Measurements from ENCODE around the gene OR9Q1. TPM values are rescaled to one million over a fixed set of nuclear protein-coding genes. Genes with fewer than 3 reads are reported as not detected.

The OR9Q1 gene
- total and polyA plus RNA-seq, 4 donors, result not detected

DNA sequence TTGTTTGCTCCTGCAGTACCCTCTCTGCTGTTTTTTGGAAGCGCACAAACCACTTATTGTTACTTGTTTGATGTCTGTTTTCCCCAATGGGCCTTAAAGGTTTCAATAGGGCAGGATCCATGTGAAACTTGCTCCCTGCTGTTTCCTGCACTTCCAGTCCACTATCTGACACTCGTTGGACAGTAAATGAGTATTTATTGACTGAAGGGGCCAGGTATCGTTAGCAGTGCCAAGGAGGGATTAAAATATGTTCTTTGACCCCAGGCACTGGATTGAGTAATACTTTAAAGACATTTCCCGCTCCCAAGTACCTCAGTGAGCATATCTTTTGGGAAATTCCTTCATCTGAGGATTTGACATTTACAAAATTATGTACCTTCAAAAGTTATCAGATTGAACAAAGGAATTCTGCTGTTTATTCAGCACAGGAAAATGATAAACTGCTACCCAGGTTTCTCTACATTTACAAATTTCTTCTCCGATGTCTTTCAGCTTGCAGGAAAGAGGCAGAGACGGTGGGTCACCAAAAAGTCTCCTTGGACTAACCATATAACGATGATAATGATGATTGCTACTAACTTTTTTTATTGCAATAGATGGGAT, 141.9 kb downstream of the OR9Q1 start:
- H3K27ac ChIP-seq (ENCODE audit: low read depth in 1 of 2, low read length in 2 of 2), result no peak overlapping the region
- H3K4me1 ChIP-seq (ENCODE audit: control insufficient read depth in 4 of 4, insufficient read depth in 4 of 4, low read length in 3 of 4), result no peaks in the 10 kb centered on the region
- no peaks in the 10 kb centered on the region for H3K36me3 ChIP-seq (ENCODE audit: control insufficient read depth in 4 of 4, insufficient read depth in 3 of 4, low read depth in 1 of 4, low read length in 3 of 4)
- no peak overlapping the region for H3K9ac ChIP-seq (ENCODE audit: low read depth in 1 of 2, low read length in 2 of 2)
- TF ChIP-seq FOXA1 (IDR thresholded peaks at IDR 0.05) (no peak), EGR1 (IDR thresholded peaks at IDR 0.05; ENCODE audit: low read depth in 2 of 2) (no peak), TAF1 (conservative IDR thresholded peaks at IDR 0.05) (no peak), HNF4A (conservative IDR thresholded peaks at IDR 0.05) (no peak), NR2F2 (IDR thresholded peaks at IDR 0.05) (no peak)
- no peaks in the 10 kb centered on the region for H3K9me3 ChIP-seq (ENCODE audit: control insufficient read depth in 4 of 4, low read length in 3 of 4)
- H3K4me3 ChIP-seq (ENCODE audit: low read depth in 1 of 3, low read length in 3 of 3), result no peak overlapping the region
- peaks cover 0 to 6% (median 2%) of the 10 kb centered on the region in 4 donors for H3K27me3 ChIP-seq (ENCODE audit: control insufficient read depth in 4 of 4, insufficient read depth in 4 of 4, low read length in 3 of 4)
- WGBS, result 58% methylated on average over 7 of the region's 7 CpGs
- no peak for DNase-seq (ENCODE audit: low spot score)

DNA sequence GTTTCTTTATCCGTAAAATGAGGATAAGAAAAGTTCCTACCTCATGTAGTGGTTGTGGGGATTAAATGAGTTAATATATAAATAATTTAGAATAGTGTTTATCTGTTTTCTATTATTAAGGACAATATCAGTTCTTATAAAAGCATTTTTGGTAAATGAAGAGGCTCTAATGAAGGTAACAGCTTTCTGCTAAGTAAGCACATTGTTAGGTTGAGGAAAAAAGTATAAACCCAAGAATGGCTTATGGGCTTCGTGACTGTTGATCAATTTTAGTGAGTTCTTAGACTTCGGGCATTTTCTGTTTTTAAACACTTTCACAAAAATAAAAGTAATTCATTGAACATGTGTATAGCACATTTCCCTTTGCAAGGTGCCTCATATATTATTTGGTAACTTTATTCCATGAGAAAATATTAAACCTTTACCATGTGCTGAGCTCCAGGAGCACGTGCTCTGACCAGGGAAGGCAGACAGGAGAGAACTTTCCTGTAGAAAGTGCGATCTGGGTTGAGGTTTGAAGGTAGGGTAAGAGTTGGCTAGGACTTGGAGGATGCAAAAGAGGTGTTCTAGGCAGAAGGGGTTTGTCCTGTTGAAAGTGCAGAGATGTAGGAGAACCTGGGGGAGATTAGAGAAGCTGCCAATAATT, 153.9 kb downstream of the OR9Q1 start:
- DNase-seq (ENCODE audit: low spot score), result no peak
- Histone ChIP-seq H3K27ac (ENCODE audit: low read depth in 1 of 2, low read length in 2 of 2) (no peak overlapping the region), H3K4me3 (ENCODE audit: low read depth in 1 of 3, low read length in 3 of 3) (no peak overlapping the region), H3K27me3 (ENCODE audit: control insufficient read depth in 4 of 4, insufficient read depth in 4 of 4, low read length in 3 of 4) (peaks cover 0 to 4% (median 0%) of the 10 kb centered on the region in 4 donors), H3K36me3 (ENCODE audit: control insufficient read depth in 4 of 4, insufficient read depth in 3 of 4, low read depth in 1 of 4, low read length in 3 of 4) (no peaks in the 10 kb centered on the region), H3K4me1 (ENCODE audit: control insufficient read depth in 4 of 4, insufficient read depth in 4 of 4, low read length in 3 of 4) (no peaks in the 10 kb centered on the region), H3K9ac (ENCODE audit: low read depth in 1 of 2, low read length in 2 of 2) (no peak overlapping the region), H3K9me3 (ENCODE audit: control insufficient read depth in 4 of 4, low read length in 3 of 4) (no peaks in the 10 kb centered on the region)
- WGBS, result 66% methylated on average over 5 of the region's 5 CpGs
- TF ChIP-seq TAF1 (conservative IDR thresholded peaks at IDR 0.05) (no peak), RAD21 (IDR thresholded peaks at IDR 0.05) (no peak), SP1 (IDR thresholded peaks at IDR 0.05) (no peak), GABPA (IDR thresholded peaks at IDR 0.05 in 1 of 2, conservative IDR thresholded peaks at IDR 0.05 in 1 of 2) (no peak), EGR1 (IDR thresholded peaks at IDR 0.05; ENCODE audit: low read depth in 2 of 2) (no peak), RXRA (IDR thresholded peaks at IDR 0.05) (no peak), FOXA2 (IDR thresholded peaks at IDR 0.05) (no peak), HNF4A (conservative IDR thresholded peaks at IDR 0.05) (no peak), JUND (IDR thresholded peaks at IDR 0.05) (no peak), HNF4G (IDR thresholded peaks at IDR 0.05) (no peak), FOXA1 (IDR thresholded peaks at IDR 0.05) (no peak), YY1 (IDR thresholded peaks at IDR 0.05) (no peak), NR2F2 (IDR thresholded peaks at IDR 0.05) (no peak)
- TF ChIP-seq, protein P1, sequence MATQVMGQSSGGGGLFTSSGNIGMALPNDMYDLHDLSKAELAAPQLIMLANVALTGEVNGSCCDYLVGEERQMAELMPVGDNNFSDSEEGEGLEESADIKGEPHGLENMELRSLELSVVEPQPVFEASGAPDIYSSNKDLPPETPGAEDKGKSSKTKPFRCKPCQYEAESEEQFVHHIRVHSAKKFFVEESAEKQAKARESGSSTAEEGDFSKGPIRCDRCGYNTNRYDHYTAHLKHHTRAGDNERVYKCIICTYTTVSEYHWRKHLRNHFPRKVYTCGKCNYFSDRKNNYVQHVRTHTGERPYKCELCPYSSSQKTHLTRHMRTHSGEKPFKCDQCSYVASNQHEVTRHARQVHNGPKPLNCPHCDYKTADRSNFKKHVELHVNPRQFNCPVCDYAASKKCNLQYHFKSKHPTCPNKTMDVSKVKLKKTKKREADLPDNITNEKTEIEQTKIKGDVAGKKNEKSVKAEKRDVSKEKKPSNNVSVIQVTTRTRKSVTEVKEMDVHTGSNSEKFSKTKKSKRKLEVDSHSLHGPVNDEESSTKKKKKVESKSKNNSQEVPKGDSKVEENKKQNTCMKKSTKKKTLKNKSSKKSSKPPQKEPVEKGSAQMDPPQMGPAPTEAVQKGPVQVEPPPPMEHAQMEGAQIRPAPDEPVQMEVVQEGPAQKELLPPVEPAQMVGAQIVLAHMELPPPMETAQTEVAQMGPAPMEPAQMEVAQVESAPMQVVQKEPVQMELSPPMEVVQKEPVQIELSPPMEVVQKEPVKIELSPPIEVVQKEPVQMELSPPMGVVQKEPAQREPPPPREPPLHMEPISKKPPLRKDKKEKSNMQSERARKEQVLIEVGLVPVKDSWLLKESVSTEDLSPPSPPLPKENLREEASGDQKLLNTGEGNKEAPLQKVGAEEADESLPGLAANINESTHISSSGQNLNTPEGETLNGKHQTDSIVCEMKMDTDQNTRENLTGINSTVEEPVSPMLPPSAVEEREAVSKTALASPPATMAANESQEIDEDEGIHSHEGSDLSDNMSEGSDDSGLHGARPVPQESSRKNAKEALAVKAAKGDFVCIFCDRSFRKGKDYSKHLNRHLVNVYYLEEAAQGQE (IDR thresholded peaks at IDR 0.05), result no peak
- TF ChIP-seq, protein P2, sequence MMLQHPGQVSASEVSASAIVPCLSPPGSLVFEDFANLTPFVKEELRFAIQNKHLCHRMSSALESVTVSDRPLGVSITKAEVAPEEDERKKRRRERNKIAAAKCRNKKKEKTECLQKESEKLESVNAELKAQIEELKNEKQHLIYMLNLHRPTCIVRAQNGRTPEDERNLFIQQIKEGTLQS (IDR thresholded peaks at IDR 0.05), result no peak
- TF ChIP-seq, protein P3, sequence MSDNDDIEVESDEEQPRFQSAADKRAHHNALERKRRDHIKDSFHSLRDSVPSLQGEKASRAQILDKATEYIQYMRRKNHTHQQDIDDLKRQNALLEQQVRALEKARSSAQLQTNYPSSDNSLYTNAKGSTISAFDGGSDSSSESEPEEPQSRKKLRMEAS (IDR thresholded peaks at IDR 0.05), result no peak
- TF ChIP-seq, protein P4, sequence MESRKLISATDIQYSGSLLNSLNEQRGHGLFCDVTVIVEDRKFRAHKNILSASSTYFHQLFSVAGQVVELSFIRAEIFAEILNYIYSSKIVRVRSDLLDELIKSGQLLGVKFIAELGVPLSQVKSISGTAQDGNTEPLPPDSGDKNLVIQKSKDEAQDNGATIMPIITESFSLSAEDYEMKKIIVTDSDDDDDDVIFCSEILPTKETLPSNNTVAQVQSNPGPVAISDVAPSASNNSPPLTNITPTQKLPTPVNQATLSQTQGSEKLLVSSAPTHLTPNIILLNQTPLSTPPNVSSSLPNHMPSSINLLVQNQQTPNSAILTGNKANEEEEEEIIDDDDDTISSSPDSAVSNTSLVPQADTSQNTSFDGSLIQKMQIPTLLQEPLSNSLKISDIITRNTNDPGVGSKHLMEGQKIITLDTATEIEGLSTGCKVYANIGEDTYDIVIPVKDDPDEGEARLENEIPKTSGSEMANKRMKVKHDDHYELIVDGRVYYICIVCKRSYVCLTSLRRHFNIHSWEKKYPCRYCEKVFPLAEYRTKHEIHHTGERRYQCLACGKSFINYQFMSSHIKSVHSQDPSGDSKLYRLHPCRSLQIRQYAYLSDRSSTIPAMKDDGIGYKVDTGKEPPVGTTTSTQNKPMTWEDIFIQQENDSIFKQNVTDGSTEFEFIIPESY (IDR thresholded peaks at IDR 0.05), result no peak
- TF ChIP-seq, protein P5, sequence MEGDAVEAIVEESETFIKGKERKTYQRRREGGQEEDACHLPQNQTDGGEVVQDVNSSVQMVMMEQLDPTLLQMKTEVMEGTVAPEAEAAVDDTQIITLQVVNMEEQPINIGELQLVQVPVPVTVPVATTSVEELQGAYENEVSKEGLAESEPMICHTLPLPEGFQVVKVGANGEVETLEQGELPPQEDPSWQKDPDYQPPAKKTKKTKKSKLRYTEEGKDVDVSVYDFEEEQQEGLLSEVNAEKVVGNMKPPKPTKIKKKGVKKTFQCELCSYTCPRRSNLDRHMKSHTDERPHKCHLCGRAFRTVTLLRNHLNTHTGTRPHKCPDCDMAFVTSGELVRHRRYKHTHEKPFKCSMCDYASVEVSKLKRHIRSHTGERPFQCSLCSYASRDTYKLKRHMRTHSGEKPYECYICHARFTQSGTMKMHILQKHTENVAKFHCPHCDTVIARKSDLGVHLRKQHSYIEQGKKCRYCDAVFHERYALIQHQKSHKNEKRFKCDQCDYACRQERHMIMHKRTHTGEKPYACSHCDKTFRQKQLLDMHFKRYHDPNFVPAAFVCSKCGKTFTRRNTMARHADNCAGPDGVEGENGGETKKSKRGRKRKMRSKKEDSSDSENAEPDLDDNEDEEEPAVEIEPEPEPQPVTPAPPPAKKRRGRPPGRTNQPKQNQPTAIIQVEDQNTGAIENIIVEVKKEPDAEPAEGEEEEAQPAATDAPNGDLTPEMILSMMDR (IDR thresholded peaks at IDR 0.05; ENCODE audit: low read depth, low read length, missing input control), result no peak
